GM12878 (cell line): ENCODE measurements around the gene SLX9. TPM values are rescaled to one million over a fixed set of nuclear protein-coding genes. Genes with fewer than 3 reads are reported as not detected.
A peak's percentile ranks its signal among the peaks of the same experiment; 100 is the strongest.

ENCODE experiments used
- ATAC-seq: fragments of 200-7000 bp; cut with Tn5 transposase; 3 replicates; pipeline ENCODE4 v1.9.1; 2020; ENCODE audit warnings: mild to moderate bottlenecking, moderate library complexity
- BruUV-seq: library from RNA; stranded (reverse); fragments of 400-500 nt; replicated peaks from 2 replicates; lab custom pipeline; 2021; lab: Mats Ljungman, UMichigan
- CTCF ChIA-PET: fragments of 300-600 bp; sonication (Branson Sonifier 250); formaldehyde crosslinking; extraction: SDS; loops from one replicate; lab custom pipeline; 2021; ENCODE audit warnings: inconsistent platforms; lab: Yijun Ruan, JAX
- POLR2A ChIA-PET: fragments of 350-600 bp; formaldehyde crosslinking; extraction: SDS; loops from one replicate; lab custom pipeline; 2021; ENCODE audit warnings: inconsistent platforms; lab: Charles Lee
- RAD21 ChIA-PET: fragments of 300-600 bp; sonication (Branson Sonifier 250); formaldehyde crosslinking; loops from one replicate; lab custom pipeline; 2023; ENCODE audit warnings: antibody characterized with exemption; ENCODE audit not compliant: unreplicated experiment; lab: Charles Lee
- SMC1A ChIA-PET: fragments of 300-600 bp; sonication (Branson Sonifier 250); formaldehyde crosslinking; loops from one replicate; lab custom pipeline; 2023; ENCODE audit not compliant: unreplicated experiment, uncharacterized antibody; lab: Charles Lee
- DNase-seq: peaks from one replicate; pipeline ENCODE4 v3.0.0-alpha.2; 2011; ENCODE audit warnings: low read depth, low spot score
- FAIRE-seq: peaks from 3 replicates; lab custom pipeline; 2011; peaks lifted over from hg19 to GRCh38; lab: Jason Lieb, UNC
- H2AFZ ChIP-seq: 2 replicates; pipeline ENCODE4 v1.6.0; 2011; ENCODE audit warnings: low read depth, low read length, control low read depth; ENCODE audit not compliant: control insufficient read depth
- H3K27ac ChIP-seq: 2 replicates; pipeline ENCODE4 v1.5.1; 2011; ENCODE audit warnings: control low read depth; ENCODE audit not compliant: control insufficient read depth, insufficient read depth
- H3K27me3 ChIP-seq, 2 experiments: replicated peaks in 1 of 2; 2 replicates each; pipeline versions ENCODE4 v1.6.0 to v1.6.1; 2011; ENCODE audit warnings: low read length in 1 of 2; ENCODE audit not compliant: control insufficient read depth in 2 of 2, insufficient read depth in 2 of 2
- H3K36me3 ChIP-seq, 2 experiments: 2 replicates each; pipeline ENCODE4 v1.5.1; 2011; ENCODE audit warnings: low read length in 1 of 2; ENCODE audit not compliant: control insufficient read depth in 2 of 2, insufficient read depth in 2 of 2
- H3K4me1 ChIP-seq: 2 replicates; pipeline ENCODE4 v1.6.1; 2011; ENCODE audit warnings: mild to moderate bottlenecking, low read length, moderate library complexity, mixed read lengths; ENCODE audit not compliant: control insufficient read depth, insufficient read depth
- H3K4me2 ChIP-seq: 2 replicates; pipeline ENCODE4 v1.6.0; 2011; ENCODE audit warnings: control low read depth; ENCODE audit not compliant: control insufficient read depth, insufficient read depth
- H3K4me3 ChIP-seq: fragments of 200-600 bp; sonication (generic); 2 replicates; pipeline ENCODE4 v1.5.1; 2016
- H3K79me2 ChIP-seq: 2 replicates; pipeline ENCODE4 v1.6.0; 2011; ENCODE audit warnings: low read length; ENCODE audit not compliant: control insufficient read depth, insufficient read depth
- H3K9ac ChIP-seq: 2 replicates; pipeline ENCODE4 v1.8.0; 2011; ENCODE audit warnings: low read length, control low read depth, mixed read lengths; ENCODE audit not compliant: control insufficient read depth, insufficient read depth
- H3K9me3 ChIP-seq: replicated peaks from 3 replicates; pipeline ENCODE4 v1.5.1; 2011; ENCODE audit warnings: mild to moderate bottlenecking, low read length; ENCODE audit not compliant: control insufficient read depth, insufficient read depth
- H4K20me1 ChIP-seq: 2 replicates; pipeline ENCODE4 v1.6.0; 2011; ENCODE audit not compliant: control insufficient read depth, insufficient read depth
- BMI1 ChIP-seq: fragments of 450-650 bp; IDR thresholded peaks from 2 replicates; pipeline ENCODE4 v1.6.1; 2016; ENCODE audit warnings: mild to moderate bottlenecking, moderate library complexity, borderline replicate concordance
- CBX3 ChIP-seq: fragments of 200-600 bp; sonication (generic); IDR thresholded peaks from 2 replicates; pipeline ENCODE4 v1.6.1; 2016; ENCODE audit warnings: low read depth, borderline replicate concordance
- EED ChIP-seq: sonication (generic); IDR thresholded peaks from 2 replicates; pipeline ENCODE4 v1.6.1; 2016; ENCODE audit warnings: antibody characterized with exemption, low read depth
- ETV6 ChIP-seq, 2 experiments: fragments of 450-650 bp in 1 of 2; IDR thresholded peaks in 1 of 2; conservative IDR thresholded peaks in 1 of 2; 2 replicates each; pipeline ENCODE4 v1.6.1; 2014; ENCODE audit warnings: antibody characterized with exemption in 1 of 2, borderline replicate concordance in 1 of 2, low read depth in 1 of 2, mild to moderate bottlenecking in 1 of 2, moderate library complexity in 1 of 2
- MXI1 ChIP-seq: fragments of 150-350 bp; IDR thresholded peaks from 2 replicates; pipeline ENCODE4 v1.6.1; 2011; ENCODE audit warnings: low read depth, mild to moderate bottlenecking, inconsistent platforms, low read length, improper control_type of control experiment
- SPI1 ChIP-seq: IDR thresholded peaks from 2 replicates; pipeline ENCODE4 v1.6.1; 2011; ENCODE audit warnings: low read depth, mild to moderate bottlenecking, low read length, moderate library complexity, borderline replicate concordance; ENCODE audit not compliant: insufficient read depth
- STAT1 ChIP-seq: fragments of 450-650 bp; conservative IDR thresholded peaks from 2 replicates; pipeline ENCODE4 v1.6.1; 2014; ENCODE audit warnings: antibody characterized with exemption, mild to moderate bottlenecking
- WGBS: methylation state at CpG from one replicate; pipeline ENCODE4 v1.1.6; 2016; ENCODE audit warnings: low lambda C conversion rate; ENCODE audit not compliant: insufficient replicate concordance, insufficient coverage; ENCODE audit errors: missing lambda C conversion rate; 5-methylcytosine and 5-hydroxymethylcytosine counted together
- in situ Hi-C: fragments of 300-500 bp; cut with MboI; formaldehyde crosslinking; loops from 9 replicates; pipeline ENCODE4 v1.14.3; 2018; ENCODE audit warnings: mixed read lengths
- intact Hi-C: fragments of 100-400 bp; cut with micrococcal nuclease; formaldehyde crosslinking; loops from one replicate; pipeline ENCODE4 v1.14.2; 2022; ENCODE audit not compliant: unreplicated experiment
- polyA plus RNA-seq, 11 experiments: library from polyadenylated mRNA; depleted of rRNA in 4 of 11; unstranded in 6 of 11; stranded (reverse) in 5 of 11; fragments of >200 nt; fragmentation: Nextera tagmentation in 4 of 11; fragmentation: Illumina TruSeq in 1 of 11; extraction: Ambion mirVana in 4 of 11; extraction: Trizol in 1 of 11; gene quantifications; 1 replicate in 1 of 11; 2 replicates in 10 of 11; pipeline versions ENCODE4 v1.2.1 to v1.2.3, GENCODE V29; 2011 to 2016; ENCODE audit warnings: inconsistent platforms in 2 of 11, missing spikeins in 2 of 11, low read depth in 1 of 11
- total RNA-seq, 4 experiments: library from RNA; depleted of rRNA in 3 of 4; stranded (reverse); fragments of >200 nt in 3 of 4; fragmentation: Illumina TruSeq in 1 of 4; extraction: Trizol in 1 of 4; gene quantifications; 2 replicates each; pipeline versions ENCODE4 v1.2.1 to v1.2.3, GENCODE V29; 2013 to 2021

Gene SLX9
- total and polyA plus RNA-seq, 10 of the 15 experiments (the other 5 are each of a cell fraction or from before 2014, with no cell fraction given): 0.69 to 81.3 (median 33.9) TPM

DNA sequence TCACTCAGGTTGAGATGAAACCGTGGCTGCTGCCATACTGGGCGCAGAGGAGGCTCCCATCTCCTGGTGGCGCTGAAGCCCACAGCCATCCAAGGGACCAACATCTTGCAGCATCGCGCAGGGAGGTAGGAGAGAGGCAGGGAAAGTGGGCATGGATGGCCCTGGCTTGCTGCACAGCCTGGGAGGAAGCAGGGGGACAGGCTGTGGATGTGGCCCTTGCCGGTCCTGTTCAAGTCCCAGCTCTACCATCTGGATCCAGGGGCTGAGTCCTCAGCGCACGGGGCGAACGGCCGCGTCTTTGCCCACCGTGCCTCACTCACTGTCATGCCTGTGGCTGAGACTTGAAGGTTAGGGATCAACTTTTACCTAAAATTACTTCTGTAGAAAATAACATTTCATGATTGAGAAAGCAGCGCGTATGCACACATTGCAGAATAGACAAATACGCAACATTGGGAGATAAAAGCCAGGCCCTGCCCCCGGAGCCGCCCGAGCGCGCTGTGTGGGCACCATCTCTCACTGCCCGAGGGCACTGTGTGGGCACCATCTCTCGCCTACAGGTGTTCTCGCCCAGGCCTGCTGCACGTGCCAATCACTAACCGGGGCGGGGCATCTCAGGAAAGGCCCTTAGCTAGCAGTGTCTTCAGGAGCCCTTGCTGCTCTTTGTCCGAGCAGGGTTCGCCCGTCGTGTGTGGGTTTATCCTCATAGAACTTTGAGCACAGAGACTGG is 11.5 kb downstream of the SLX9 start:
- Histone ChIP-seq H3K9ac (no peak overlapping the region), H2AFZ (no peak overlapping the region)
- no peak for DNase-seq
- 91% methylated on average over 31 of the region's 31 CpGs for WGBS
- TF ChIP-seq SPI1: no peak
- TF ChIP-seq, all 136 proteins: peak for 0
- FAIRE-seq: no peak
- Histone ChIP-seq H3K27me3 (no peaks in the 10 kb centered on the region), H3K79me2 (peaks cover 5% of the 10 kb centered on the region), H3K9me3 (no peaks in the 10 kb centered on the region), H4K20me1 (peaks cover 6% of the 10 kb centered on the region; the same call in 1 of the 2 replicates), H3K4me2 (no peak overlapping the region), H3K4me3 (no peak overlapping the region), H3K36me3 (peaks cover 6 to 36% of the 10 kb centered on the region in 2 experiments; a peak in 3 of 4 replicates), H3K4me1 (no peaks in the 10 kb centered on the region), H3K27ac (no peak overlapping the region)
- ChIA-PET SMC1A (interaction anchor here (1.5 to 12.3 kb wide), 4 partner anchors 11 to 179 kb away, joined by 4 to 153 read pairs (median 7); no protein-coding TSS in a partner anchor), CTCF (interaction anchor here (2.0 to 11.8 kb wide), 5 partner anchors 175 to 187 kb away, joined by 11 to 235 read pairs (median 47); no protein-coding TSS in a partner anchor), POLR2A (no interaction called here), RAD21 (interaction anchor here (2.3 to 11.2 kb wide), 3 partner anchors 151 to 187 kb away, joined by 8 to 141 read pairs (median 104); no protein-coding TSS in a partner anchor)
- ATAC-seq: no peak
- in situ Hi-C loops: no loop called here
- BruUV-seq: TSS peak; percentile 19
- intact Hi-C loops: no loop called here

DNA sequence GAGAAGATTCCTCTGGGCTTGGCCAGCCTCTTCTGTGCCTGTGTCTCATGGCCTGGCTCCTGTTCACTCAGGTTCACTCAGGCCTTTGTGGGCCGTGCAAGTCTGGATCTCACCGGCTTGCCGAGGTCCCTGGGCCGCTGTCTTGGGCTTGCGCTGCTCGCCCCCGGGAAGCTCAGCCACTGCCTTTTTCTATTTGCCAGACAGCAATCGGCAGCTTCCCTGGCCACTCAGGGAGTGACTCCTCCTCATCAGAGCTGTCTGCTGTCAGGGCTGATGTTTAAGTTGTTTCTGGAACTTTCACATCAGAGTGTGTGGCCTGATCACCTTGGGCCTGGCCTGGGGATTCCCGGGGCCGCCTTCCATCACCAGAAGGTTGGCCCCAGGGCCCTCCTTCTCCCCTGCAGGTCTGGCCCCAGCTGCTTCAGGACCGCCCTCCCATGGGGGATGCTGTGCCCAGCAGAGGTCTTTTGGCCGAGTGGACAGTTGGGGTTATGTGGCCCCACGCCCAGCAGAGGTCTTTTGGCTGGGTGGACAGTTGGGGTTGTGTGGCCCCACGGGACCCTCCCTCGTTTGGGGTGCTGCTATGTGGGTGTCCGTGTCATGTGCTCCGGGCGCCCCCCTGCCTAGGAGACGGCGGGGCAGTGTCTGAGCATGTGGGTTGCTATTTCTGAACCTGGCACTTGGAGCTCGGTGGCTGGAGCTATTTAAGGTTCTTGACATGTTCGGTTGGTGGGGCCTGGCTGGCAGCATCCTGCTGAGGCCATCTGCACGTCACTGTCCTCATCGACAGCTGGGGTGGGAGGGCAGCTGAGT is 12.5 kb downstream of the SLX9 start:
- intact Hi-C loops: no loop called here
- no peak overlapping the region for H3K4me2 ChIP-seq
- no peak overlapping the region for H3K9ac ChIP-seq
- CTCF ChIA-PET: interaction anchor here (0.5 to 7.2 kb wide), 4 partner anchors 13 to 185 kb away, joined by 3 to 47 read pairs (median 14); no protein-coding TSS in a partner anchor
- in situ Hi-C loops: no loop called here
- SMC1A ChIA-PET: interaction anchor here (0.8 to 1.7 kb wide), 6 partner anchors 10 to 185 kb away, joined by 3 to 8 read pairs (median 6); no protein-coding TSS in a partner anchor
- 72% methylated on average over 24 of the region's 24 CpGs for WGBS
- FAIRE-seq: no peak
- H3K79me2 ChIP-seq: peaks cover 5% of the 10 kb centered on the region
- H3K4me1 ChIP-seq: no peaks in the 10 kb centered on the region
- no peaks in the 10 kb centered on the region for H3K27me3 ChIP-seq
- H2AFZ ChIP-seq: no peak overlapping the region
- no peak for DNase-seq
- no peaks in the 10 kb centered on the region for H3K9me3 ChIP-seq
- BruUV-seq: no TSS peak
- POLR2A ChIA-PET: interaction anchor here (1.1 kb wide), 1 partner anchor 9 kb away, joined by 3 read pairs; no protein-coding TSS in a partner anchor
- no peak overlapping the region for H3K4me3 ChIP-seq
- peaks cover 6% of the 10 kb centered on the region; the same call in 1 of the 2 replicates for H4K20me1 ChIP-seq
- peaks cover 6 to 42% of the 10 kb centered on the region in 2 experiments; a peak in 3 of 4 replicates for H3K36me3 ChIP-seq
- peak; percentile 24 for ATAC-seq
- RAD21 ChIA-PET: interaction anchor here (2.3 to 11.2 kb wide), 3 partner anchors 150 to 186 kb away, joined by 8 to 141 read pairs (median 104); no protein-coding TSS in a partner anchor
- no peak overlapping the region for H3K27ac ChIP-seq
- TF ChIP-seq STAT1 (no peak), MXI1 (no peak), EED (no peak), BMI1 (no peak), ETV6 (conservative IDR thresholded peaks at IDR 0.05 in 1 of 2, IDR thresholded peaks at IDR 0.05 in 1 of 2; ENCODE audit: borderline replicate concordance in 1 of 2, low read depth in 1 of 2) (no peak), CBX3 (no peak)
